ENCODE data around the gene ITLN2.
"Not testable (repeated sequence)": the region's sequence is repeated elsewhere in the genome, so short reads cannot be mapped to it uniquely, and the experiment has no call there.

Gene ITLN2

GRCh38 chr1:160942926-160943325 lies 11.7 kb downstream of the ITLN2 start:
- no peak for FAIRE-seq
- DNase-seq (ENCODE audit: insufficient read length, low spot score), result no peak
- TF ChIP-seq TAF1 (IDR thresholded peaks at IDR 0.05; ENCODE audit: low read depth, low read length), result no peak
- TF ChIP-seq POLR2A (IDR thresholded peaks at IDR 0.05; ENCODE audit: low read depth, low read length), result no peak
- no peak for TF ChIP-seq PAX5 (IDR thresholded peaks at IDR 0.05; ENCODE audit: insufficient read depth, low read length, severe bottlenecking)
- no peak for TF ChIP-seq POLR2AphosphoS5 (IDR thresholded peaks at IDR 0.05; ENCODE audit: low read depth, low read length)
- TF ChIP-seq SPI1 (IDR thresholded peaks at IDR 0.05; ENCODE audit: low read depth, low read length), result no peak
- no peak for TF ChIP-seq POU2F2 (IDR thresholded peaks at IDR 0.05; ENCODE audit: low read depth, low read length)

GRCh38 chr1:160936666-160937065 lies 17.9 kb downstream of the ITLN2 start:
- FAIRE-seq; DNase-seq (ENCODE audit: insufficient read length, low spot score): not testable (repeated sequence)

- FAIRE-seq, result no peak
- DNase-seq (ENCODE audit: insufficient read length, low spot score), result no peak
- no peak for TF ChIP-seq POU2F2 (IDR thresholded peaks at IDR 0.05; ENCODE audit: low read depth, low read length)
- TF ChIP-seq PAX5 (IDR thresholded peaks at IDR 0.05; ENCODE audit: insufficient read depth, low read length, severe bottlenecking), result no peak
- no peak for TF ChIP-seq POLR2AphosphoS5 (IDR thresholded peaks at IDR 0.05; ENCODE audit: low read depth, low read length)
- TF ChIP-seq SPI1 (IDR thresholded peaks at IDR 0.05; ENCODE audit: low read depth, low read length), result no peak
- no peak for TF ChIP-seq POLR2A (IDR thresholded peaks at IDR 0.05; ENCODE audit: low read depth, low read length)
- TF ChIP-seq TAF1 (IDR thresholded peaks at IDR 0.05; ENCODE audit: low read depth, low read length), result no peak
Measured at GRCh38 chr1:160935527-160936258, 18.9 kb downstream of the ITLN2 start.

- DNase-seq (ENCODE audit: insufficient read length, low spot score); FAIRE-seq: not testable (repeated sequence)
Measured at GRCh38 chr1:160933305-160933704, 21.3 kb downstream of the ITLN2 start.

GRCh38 chr1:160925652-160926244 lies 28.9 kb downstream of the ITLN2 start:
- TF ChIP-seq POLR2A (IDR thresholded peaks at IDR 0.05; ENCODE audit: low read depth, low read length) (no peak), POLR2AphosphoS5 (IDR thresholded peaks at IDR 0.05; ENCODE audit: low read depth, low read length) (no peak), PAX5 (IDR thresholded peaks at IDR 0.05; ENCODE audit: insufficient read depth, low read length, severe bottlenecking) (no peak), SPI1 (IDR thresholded peaks at IDR 0.05; ENCODE audit: low read depth, low read length) (no peak), TAF1 (IDR thresholded peaks at IDR 0.05; ENCODE audit: low read depth, low read length) (no peak), POU2F2 (IDR thresholded peaks at IDR 0.05; ENCODE audit: low read depth, low read length) (no peak)
- FAIRE-seq (no peak), DNase-seq (ENCODE audit: insufficient read length, low spot score) (no peak)

GRCh38 chr1:160924791-160925651 lies 29.6 kb downstream of the ITLN2 start:
- DNase-seq (ENCODE audit: insufficient read length, low spot score), result no peak
- FAIRE-seq, result no peak
- no peak for TF ChIP-seq TAF1 (IDR thresholded peaks at IDR 0.05; ENCODE audit: low read depth, low read length)
- no peak for TF ChIP-seq POLR2AphosphoS5 (IDR thresholded peaks at IDR 0.05; ENCODE audit: low read depth, low read length)
- no peak for TF ChIP-seq POLR2A (IDR thresholded peaks at IDR 0.05; ENCODE audit: low read depth, low read length)
- no peak for TF ChIP-seq POU2F2 (IDR thresholded peaks at IDR 0.05; ENCODE audit: low read depth, low read length)
- no peak for TF ChIP-seq PAX5 (IDR thresholded peaks at IDR 0.05; ENCODE audit: insufficient read depth, low read length, severe bottlenecking)
- no peak for TF ChIP-seq SPI1 (IDR thresholded peaks at IDR 0.05; ENCODE audit: low read depth, low read length)

GRCh38 chr1:160916666-160917065 lies 37.9 kb downstream of the ITLN2 start:
- FAIRE-seq (no peak), DNase-seq (ENCODE audit: insufficient read length, low spot score) (no peak)
- TF ChIP-seq SPI1 (IDR thresholded peaks at IDR 0.05; ENCODE audit: low read depth, low read length) (no peak), PAX5 (IDR thresholded peaks at IDR 0.05; ENCODE audit: insufficient read depth, low read length, severe bottlenecking) (no peak), TAF1 (IDR thresholded peaks at IDR 0.05; ENCODE audit: low read depth, low read length) (no peak), POU2F2 (IDR thresholded peaks at IDR 0.05; ENCODE audit: low read depth, low read length) (no peak), POLR2A (IDR thresholded peaks at IDR 0.05; ENCODE audit: low read depth, low read length) (no peak), POLR2AphosphoS5 (IDR thresholded peaks at IDR 0.05; ENCODE audit: low read depth, low read length) (no peak)

GRCh38 chr1:160913229-160913628 lies 41.4 kb downstream of the ITLN2 start:
- not testable (repeated sequence) for FAIRE-seq; DNase-seq (ENCODE audit: insufficient read length, low spot score)

GRCh38 chr1:160911925-160912324 lies 42.7 kb downstream of the ITLN2 start:
- DNase-seq (ENCODE audit: insufficient read length, low spot score) (no peak), FAIRE-seq (no peak)
- TF ChIP-seq POLR2A (IDR thresholded peaks at IDR 0.05; ENCODE audit: low read depth, low read length) (no peak), TAF1 (IDR thresholded peaks at IDR 0.05; ENCODE audit: low read depth, low read length) (no peak), POU2F2 (IDR thresholded peaks at IDR 0.05; ENCODE audit: low read depth, low read length) (no peak), SPI1 (IDR thresholded peaks at IDR 0.05; ENCODE audit: low read depth, low read length) (no peak), PAX5 (IDR thresholded peaks at IDR 0.05; ENCODE audit: insufficient read depth, low read length, severe bottlenecking) (no peak), POLR2AphosphoS5 (IDR thresholded peaks at IDR 0.05; ENCODE audit: low read depth, low read length) (no peak)

- FAIRE-seq (no peak), DNase-seq (ENCODE audit: insufficient read length, low spot score) (no peak)
- no peak for TF ChIP-seq POLR2AphosphoS5 (IDR thresholded peaks at IDR 0.05; ENCODE audit: low read depth, low read length)
- TF ChIP-seq PAX5 (IDR thresholded peaks at IDR 0.05; ENCODE audit: insufficient read depth, low read length, severe bottlenecking), result no peak
- no peak for TF ChIP-seq SPI1 (IDR thresholded peaks at IDR 0.05; ENCODE audit: low read depth, low read length)
- no peak for TF ChIP-seq TAF1 (IDR thresholded peaks at IDR 0.05; ENCODE audit: low read depth, low read length)
Measured at GRCh38 chr1:160911441-160911840, 43.2 kb downstream of the ITLN2 start.
